Activated CD4-positive, CD25-positive, alpha-beta regulatory T cell treated with anti-CD3 and anti-CD28 coated beads, Interleukin-2, amount 50 U/mL, for 72 hours (primary cell): ENCODE results near the gene PAX7.

Source experiments
- DNase-seq: peaks from one replicate; pipeline ENCODE4 v3.0.0; 2021

PAX7 gene

GRCh38 chr1:18768086-18768485 is 137.4 kb downstream of the PAX7 start:
- DNase-seq: no peak

DNA sequence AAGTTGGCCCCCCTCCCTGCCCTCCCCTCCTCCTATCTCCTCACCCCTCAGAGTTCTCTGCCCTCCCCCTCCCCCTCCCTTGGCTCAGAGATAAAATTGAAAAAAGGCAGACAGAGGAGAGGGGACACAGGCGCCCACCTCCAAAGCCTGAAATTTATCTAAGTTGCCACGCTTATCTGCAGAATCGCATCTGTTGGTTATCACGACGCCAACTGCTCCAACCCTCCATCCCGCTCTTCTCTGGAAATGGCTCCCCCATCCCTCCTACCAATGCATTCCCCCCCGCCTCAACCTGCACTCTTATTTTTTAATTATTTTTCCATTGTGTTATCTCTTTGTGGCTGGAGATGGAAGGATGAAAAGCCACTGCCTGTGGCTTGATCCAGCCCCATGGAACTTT is 138.5 kb downstream of the PAX7 start:
- DNase-seq: no peak

GRCh38 chr1:18770799-18771198 is 140.2 kb downstream of the PAX7 start:
- no peak for DNase-seq

- no peak for DNase-seq
Observed at GRCh38 chr1:18773753-18774152, 143.1 kb downstream of the PAX7 start.

DNA sequence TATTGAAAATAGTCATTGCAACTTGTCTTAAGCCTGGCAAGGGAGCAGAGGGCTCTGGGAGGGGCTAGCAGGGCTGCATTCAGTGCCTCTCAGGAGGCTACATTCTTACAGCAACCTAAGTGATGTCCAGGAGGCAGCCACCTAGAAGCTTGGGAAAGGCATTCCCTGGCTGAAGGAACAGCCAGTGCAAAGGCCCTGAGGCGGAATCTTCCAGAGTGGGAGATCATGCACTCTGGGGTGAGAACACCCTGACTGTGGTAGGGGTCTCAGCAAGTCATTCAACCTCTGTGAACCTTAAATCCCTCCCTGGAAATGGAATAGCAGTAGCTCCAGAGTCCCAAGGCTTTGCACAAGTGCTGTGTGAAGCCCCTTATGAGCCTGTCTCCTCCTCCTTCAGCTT is 144.7 kb downstream of the PAX7 start:
- no peak for DNase-seq

- DNase-seq: no peak
Observed at GRCh38 chr1:18776777-18777176, 146.1 kb downstream of the PAX7 start.

- no peak for DNase-seq
Observed at GRCh38 chr1:18778437-18778836, 147.8 kb downstream of the PAX7 start.

- no peak for DNase-seq
Observed at GRCh38 chr1:18781031-18781430, 150.4 kb downstream of the PAX7 start.

GRCh38 chr1:18783705-18784481 is 153.2 kb downstream of the PAX7 start:
- no peak for DNase-seq

GRCh38 chr1:18784482-18784831 is 153.8 kb downstream of the PAX7 start:
- DNase-seq: no peak

DNA sequence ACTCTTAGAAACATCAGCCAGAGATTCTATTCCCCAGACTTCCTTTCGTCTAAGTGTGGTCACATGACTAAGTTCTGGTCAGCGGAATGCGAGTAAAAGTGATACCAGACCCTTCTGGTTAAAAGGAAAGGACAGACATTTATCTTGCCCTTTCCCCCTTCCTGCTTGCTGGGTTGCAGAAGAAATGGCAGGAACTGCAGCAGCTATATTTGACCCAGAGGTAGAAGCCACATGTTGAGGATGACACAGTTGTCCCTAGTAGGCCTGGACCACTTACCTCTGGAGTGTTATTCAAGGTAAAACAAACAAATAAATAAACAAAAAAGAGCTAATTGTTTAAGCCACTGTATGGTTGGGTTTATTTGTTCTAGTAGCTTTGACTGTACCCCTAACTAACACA is 155.5 kb downstream of the PAX7 start:
- DNase-seq: no peak

- DNase-seq: no peak
Observed at GRCh38 chr1:18787825-18788385, 157.3 kb downstream of the PAX7 start.

DNA sequence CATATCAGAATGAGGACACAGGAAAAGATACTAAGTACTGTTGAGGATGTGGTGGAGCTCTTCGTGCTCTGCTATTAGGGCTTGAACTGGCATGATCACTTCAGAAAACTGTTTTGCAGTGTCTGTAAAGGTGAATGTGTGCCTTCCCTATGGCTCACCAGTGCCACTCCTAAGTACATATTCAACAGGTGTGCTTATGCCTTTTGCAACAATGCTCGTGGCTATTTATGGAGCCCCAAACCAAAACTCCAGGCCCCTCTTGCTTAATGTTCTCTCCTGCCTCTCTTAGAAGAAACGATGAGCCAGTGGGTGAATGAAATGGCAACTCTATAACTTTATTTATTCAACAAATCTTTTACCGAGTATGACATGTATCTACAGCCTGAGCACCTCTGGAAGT is 158.6 kb downstream of the PAX7 start:
- DNase-seq: no peak

GRCh38 chr1:18792747-18793146 is 162.1 kb downstream of the PAX7 start:
- no peak for DNase-seq

- no peak for DNase-seq
Observed at GRCh38 chr1:18793164-18793563, 162.5 kb downstream of the PAX7 start.

GRCh38 chr1:18794051-18794450 is 163.4 kb downstream of the PAX7 start:
- DNase-seq: no peak

DNA sequence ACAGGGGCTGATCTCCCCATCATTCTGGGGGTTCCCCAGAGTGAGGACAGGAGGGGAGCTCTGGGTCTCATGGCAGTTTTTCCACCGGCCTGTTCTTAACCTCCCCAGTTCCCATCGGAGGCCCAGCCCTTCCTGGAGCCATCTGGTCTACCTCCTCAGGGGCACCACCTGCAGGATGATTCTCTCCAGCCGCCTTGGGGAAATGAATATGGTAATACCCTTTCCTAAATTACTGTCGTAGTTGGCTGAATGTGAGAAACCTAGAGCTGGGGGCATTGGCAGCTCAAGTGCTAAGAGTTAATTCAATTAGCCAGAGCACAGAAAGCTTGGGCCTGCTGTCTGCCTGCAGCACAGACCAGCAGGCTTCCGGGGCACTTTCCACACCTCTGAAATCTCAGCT is 163.9 kb downstream of the PAX7 start:
- no peak for DNase-seq

DNA sequence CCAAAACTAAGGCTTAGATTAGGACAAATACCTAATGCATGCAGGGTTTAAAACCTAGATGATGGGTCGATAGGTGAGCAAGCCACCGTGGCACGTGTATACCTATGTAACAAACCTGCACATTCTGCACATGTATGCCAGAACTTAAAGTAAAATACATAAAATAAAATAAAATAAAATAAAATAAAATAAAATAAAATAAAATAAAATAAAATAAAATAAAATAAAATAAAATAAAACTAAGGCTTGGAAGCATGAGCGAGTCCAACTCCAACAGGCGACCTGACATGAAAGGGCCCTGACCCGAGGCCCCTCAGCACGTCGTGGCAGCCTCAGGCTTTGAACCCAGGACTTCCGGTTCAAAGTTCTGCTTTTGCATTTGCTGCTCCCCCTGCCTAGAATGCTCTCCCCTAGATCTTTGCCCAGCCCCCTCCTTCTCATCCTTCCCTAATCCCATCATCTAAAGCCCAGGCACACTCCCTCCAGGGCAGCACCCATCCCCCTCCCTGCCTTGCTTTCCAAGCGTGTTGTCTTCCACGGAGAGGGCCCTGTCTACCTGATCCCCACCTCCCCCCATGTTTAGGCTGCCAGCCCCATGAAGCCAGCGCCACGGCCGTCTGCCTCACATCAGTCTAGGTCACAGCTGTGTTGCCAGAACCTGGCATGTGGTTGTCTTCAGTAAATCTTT is 164.5 kb downstream of the PAX7 start:
- DNase-seq: no peak

- no peak for DNase-seq
Observed at GRCh38 chr1:18796950-18797349, 166.3 kb downstream of the PAX7 start.
